A549 treated with Hydrocortisone at 1 μM for 4 hours (cell line): Measurements from ENCODE around the gene HELB. TPM values are rescaled to one million over a fixed set of nuclear protein-coding genes. Genes with fewer than 3 reads are reported as not detected.

ENCODE experiments used
- total RNA-seq: library from RNA; stranded (reverse); fragments of 200-300 nt; extraction: Qiagen RNA extraction; gene quantifications from 5 replicates; pipeline ENCODE4 v1.2.3, GENCODE V29; 2022

HELB gene
- total RNA-seq = 1.1 to 1.3 TPM (median 1.3 TPM) in 5 replicates

DNA sequence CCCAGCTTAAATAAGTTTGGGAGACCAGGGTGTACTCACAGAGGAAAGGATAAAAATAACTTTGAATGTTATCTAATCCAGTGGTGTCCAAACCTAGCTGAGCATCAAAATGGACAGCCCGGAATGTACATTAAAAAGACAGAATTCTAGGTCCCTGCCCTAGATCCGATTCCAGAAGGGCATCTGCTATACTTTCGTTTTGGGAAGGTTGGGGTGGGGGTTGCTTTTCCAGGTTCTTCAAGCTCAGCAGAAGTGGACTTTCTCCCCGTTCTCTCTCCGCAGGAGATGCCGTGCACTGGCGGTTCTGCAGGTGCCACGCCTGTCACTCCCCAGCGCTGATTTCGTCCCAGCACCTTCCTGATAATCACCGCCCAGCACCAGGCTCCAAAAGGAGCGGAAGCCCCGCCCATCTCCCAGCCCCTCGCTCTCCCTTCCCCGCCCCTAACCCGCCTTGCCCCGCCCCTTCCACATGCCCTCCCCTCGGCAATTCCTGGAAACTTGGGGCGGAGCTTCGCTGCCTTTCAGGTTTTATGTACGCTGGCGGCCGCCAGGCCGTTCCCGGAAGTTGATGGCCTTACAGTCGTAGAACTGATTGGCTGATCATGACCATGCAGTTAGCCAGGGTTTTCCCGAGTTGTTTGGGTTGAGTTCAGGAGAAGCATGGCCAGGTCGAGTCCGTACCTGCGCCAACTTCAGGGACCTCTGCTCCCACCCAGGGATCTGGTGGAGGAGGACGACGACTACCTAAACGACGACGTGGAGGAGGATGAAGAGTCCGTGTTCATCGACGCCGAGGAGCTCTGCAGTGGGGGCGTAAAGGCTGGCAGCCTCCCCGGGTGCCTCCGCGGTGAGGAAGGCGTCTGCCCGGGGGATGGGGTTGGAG lies at the start of gene HELB:
HELB (plus strand) TSS at position 550 of the 883 bp plus-strand sequence; CDS start at position 661, 111 bp downstream.

Other genes starting within 250 kb of the HELB start
- gene LLPH, start 171.7 kb upstream of the HELB start, total RNA-seq = 49.5 to 56.3 TPM (median 54.3 TPM) in 5 replicates
- 48.7 to 57.6 TPM (median 52.6 TPM) in 5 replicates for gene TMBIM4, start 132.5 kb upstream of the HELB start, total RNA-seq
- gene IRAK3, start 113.3 kb upstream of the HELB start, total RNA-seq = 0.77 to 1.5 TPM (median 1.2 TPM) in 5 replicates